HG03097 (cell line): ENCODE measurements around the gene CALN1.
"Not testable (repeated sequence)": the region's sequence is repeated elsewhere in the genome, so short reads cannot be mapped to it uniquely, and the experiment has no call there.

Experiments used
- ATAC-seq: cut with Tn5 transposase; IDR thresholded peaks from one replicate; pipeline ENCODE4 v1.9.1; 2021; ENCODE audit not compliant: unreplicated experiment, low FRiP score

CALN1 gene

GRCh38 chr7:71769326-71769725 is 642.8 kb downstream of the CALN1 start:
- ATAC-seq, result no peak

DNA sequence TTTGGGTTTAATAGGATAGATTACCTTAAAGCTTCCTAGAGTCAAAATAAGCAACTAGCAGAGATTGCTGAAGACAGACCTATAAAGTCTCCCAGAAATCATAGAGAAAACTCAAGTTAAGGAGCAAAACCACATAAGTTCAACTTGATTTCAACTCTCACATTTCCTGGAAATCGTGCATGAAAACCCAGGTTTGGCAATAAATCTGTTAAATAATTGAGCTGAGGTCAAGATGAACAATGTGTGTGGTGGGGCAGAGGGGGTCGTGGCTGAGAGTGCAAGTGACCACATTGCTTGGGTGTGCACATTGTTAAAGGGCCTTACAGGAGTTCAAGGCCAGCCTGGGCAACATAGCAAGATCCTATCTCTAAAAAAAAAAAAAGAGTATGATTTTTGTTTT is 643.7 kb downstream of the CALN1 start:
- no peak for ATAC-seq

DNA sequence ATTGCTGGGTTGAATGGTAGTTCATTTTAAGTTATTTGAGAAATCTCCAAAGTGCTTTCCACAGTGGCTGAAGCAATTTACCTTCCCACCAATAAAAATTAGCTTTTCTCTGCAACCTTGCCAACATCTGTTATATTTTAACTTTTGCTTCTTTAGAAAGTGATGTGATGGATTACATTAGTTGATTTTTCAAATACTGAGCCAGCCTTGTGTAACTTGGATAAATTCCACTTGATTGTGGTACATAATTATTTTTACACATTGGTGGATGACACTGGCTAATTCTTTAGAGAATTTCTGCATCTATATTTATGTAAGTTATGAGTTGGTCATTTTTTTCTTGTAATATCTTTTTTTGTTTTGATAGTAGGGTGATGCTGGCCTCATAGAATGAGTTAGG is 646.1 kb downstream of the CALN1 start:
- no peak for ATAC-seq

GRCh38 chr7:71761336-71761735 is 650.8 kb downstream of the CALN1 start:
- ATAC-seq, result no peak

- no peak for ATAC-seq
Observed at GRCh38 chr7:71754828-71755227, 657.3 kb downstream of the CALN1 start.

GRCh38 chr7:71753956-71754664 is 658.0 kb downstream of the CALN1 start:
- ATAC-seq, result no peak

- ATAC-seq, result no peak
Observed at GRCh38 chr7:71753236-71753635, 658.9 kb downstream of the CALN1 start.

DNA sequence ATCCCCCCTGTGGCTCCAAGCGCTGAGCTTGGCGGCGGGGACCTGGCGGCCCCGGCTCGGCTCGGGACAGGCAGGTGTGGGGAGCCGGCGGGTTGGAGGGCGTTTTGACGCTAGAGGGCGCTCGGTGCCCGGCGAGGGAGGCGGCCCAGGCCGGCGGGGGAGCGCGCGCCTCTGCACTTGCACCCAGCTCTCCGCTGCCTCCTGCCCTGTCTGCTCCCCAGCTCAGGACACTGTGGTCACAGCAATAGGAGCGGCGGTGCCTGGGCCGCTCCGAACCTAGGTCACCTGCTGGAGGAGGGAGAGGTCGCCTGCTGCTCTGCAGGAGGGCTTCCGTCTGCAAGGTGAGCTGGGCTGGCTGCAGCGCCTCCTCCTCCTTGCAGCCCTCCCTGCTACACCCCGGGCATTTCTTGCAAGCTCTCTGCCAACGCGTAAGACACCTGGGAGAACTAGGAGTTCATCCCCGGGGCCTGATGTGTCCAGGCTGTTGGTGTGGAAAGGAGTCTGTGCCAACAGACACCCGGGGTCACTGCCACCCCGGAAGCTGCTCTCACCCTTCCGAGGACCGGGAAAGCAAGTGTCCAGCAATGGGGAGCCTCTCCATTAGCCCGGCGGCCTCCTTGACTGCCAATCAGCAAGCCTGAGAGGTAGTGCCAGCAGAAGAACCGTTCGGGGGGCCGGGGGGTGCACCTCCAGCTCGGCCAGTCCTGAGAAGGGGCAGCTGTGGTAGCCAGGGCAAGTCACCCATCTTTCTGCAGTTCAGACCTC is 659.8 kb downstream of the CALN1 start:
- no peak for ATAC-seq

- no peak for ATAC-seq
Observed at GRCh38 chr7:71750290-71750689, 661.8 kb downstream of the CALN1 start.

- ATAC-seq, result no peak
Observed at GRCh38 chr7:71746006-71746405, 666.1 kb downstream of the CALN1 start.

- no peak for ATAC-seq
Observed at GRCh38 chr7:71740174-71740560, 672.0 kb downstream of the CALN1 start.

- ATAC-seq, result no peak
Observed at GRCh38 chr7:71739520-71740173, 672.5 kb downstream of the CALN1 start.

GRCh38 chr7:71737931-71738540 is 674.1 kb downstream of the CALN1 start:
- not testable (repeated sequence) for ATAC-seq

DNA sequence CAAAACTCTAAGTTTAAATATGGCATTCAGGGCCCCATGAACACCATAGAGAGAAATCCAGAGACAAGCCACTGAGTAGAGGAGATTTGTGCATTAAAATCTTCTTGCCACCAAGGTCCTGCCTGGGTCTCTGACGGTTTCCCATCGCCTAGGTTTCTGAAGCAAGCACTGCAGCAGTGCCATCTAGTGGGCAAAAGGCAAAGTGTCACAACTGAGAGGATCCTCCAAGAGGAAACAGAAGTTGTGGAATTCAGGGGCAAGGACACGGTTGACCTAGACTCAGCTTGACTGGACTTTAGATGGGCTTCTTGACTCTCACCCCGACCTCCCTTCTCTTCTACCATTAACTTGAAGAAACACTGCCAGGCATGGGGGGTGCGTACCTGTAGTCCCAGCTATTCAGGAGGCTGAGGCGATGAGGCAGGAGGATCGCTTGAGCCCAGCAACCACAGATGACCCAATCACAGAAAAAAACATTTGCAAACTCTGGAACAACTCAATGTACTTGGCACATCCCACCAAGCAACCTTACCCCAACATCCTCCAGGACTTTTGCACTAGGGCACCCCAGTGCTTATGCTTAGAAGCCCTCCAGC is 676.1 kb downstream of the CALN1 start:
- ATAC-seq, result no peak

DNA sequence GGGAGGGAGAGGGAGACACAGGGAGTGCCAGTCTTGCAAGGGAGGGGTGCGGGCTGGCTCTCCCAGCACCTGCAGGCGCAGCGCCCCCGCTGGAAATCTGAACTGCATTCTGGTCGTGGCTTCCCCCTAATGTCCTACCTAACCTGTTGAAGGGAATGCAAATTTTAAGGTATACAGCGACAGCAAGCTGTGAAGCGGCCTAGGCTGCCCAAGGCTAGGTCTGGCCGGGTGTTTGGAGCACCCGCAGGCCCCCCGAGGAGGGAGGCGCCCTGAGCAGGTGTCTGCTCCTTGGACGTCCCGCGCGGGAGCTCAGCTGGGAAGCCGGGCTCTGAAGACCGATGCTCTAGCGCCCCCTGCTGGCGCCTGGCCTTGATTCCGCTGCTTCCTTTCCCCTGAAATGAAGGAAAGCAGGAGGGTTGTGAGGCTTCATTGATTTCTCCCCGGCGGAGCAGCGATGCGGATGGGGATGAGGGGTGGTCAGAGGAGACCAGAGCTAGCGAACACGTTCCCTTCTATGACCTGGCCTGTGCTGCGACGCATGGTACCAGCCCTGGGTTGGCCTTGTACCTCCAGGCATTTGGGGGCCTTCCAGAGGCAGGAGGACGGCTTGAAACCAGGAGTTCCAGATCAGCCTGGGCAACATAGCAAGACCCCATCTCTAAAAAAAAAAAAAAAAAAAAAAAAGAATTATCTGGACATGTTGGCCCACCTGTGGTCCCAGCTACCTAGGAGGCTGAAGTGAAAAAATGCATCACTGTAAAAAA is 678.8 kb downstream of the CALN1 start:
- no peak for ATAC-seq

- no peak for ATAC-seq
Observed at GRCh38 chr7:71731740-71732139, 680.4 kb downstream of the CALN1 start.
